Measurements from ENCODE around the gene IKZF1.

- TF ChIP-seq POLR2A (IDR thresholded peaks at IDR 0.05) (no peak), CTCF (IDR thresholded peaks at IDR 0.05) (no peak)
These were observed 1.3 kb downstream of the IKZF1 start for GRCh38 chr7:50305583-50306493.
